HG03064 (cell line): ENCODE data around the gene CHKB.

Experiments used
- ATAC-seq: cut with Tn5 transposase; IDR thresholded peaks from one replicate; pipeline ENCODE4 v1.9.1; 2021; ENCODE audit warnings: low read depth; ENCODE audit not compliant: unreplicated experiment

Gene CHKB

DNA sequence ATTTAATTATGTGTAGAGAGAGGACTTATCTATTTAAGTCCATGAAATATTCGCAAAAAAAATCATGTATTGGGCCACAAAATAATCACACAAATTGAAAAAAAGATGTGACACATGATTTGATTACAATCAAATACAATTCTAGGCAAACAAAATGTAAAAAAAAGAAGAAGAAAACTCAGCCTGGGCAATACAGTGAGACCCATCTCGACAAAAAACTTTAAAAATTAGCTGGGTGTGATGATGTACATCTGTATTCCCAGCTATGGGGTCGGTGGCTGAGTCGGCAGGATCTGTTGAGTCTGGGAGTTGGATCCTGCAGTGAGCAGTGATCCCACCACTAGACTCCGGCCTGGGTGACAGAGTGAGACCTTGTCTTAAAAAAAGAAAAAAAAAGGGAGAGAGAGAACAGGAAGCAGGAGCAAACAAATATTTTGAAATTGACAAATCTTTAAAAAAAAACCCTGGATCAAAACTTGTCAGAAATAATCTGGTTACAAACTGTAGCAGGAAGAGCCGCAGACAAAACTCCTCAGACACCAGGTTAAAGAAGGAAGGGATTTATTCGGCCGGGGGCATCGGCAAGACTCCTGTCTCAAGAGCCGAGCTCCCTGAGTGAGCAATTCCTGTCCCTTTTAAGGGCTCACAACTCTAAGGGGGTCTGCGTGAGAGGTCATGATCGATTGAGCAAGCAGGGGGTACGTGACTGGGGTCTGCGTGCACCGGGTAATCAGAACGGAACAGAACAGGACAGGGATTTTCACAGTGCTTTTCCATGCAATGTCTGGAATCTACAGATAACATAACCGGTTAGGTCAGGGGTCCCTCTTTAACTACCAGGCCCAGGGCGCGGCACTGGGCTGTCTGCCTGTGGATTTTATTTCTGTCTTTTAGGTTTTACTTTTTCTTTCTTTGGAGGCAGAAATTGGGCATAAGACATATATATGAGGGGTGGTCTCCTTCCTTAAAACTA lies 49.5 kb downstream of the CHKB start:
- ATAC-seq: no peak

DNA sequence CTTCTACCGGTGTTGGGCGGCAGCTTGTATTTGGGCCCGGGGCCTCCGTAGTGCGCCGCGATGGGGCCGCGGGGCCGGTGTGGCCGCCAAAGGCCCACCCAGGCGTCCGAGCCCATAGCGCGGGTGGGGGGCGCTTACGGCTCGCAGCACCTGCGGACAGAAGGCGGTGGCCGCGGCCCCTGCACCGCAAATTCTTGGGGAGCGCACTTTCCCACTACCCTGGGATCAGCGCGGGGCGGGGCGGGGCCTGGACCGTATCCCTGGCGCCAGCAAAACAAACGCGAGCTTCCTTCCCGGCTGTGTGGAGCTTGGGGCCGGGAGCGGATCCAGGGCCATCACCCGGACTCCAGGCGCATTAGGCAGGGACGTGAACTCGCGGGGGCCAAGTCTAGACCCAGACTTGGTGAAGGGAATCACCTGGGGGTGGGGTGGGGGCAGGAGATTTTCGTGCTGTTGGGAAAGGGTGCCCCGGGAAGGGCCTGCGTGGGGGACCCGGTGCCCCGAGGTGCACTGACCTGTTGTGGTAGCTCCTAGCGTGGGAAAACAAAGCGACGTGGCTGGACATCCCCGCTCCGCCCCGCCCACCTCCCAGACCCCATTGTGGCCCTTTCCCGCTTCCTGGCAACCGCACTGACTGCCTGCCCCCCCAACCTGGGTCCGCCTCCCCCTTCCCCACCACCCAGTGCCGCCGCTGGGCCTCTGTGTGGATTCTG lies 50.5 kb downstream of the CHKB start:
- no peak for ATAC-seq

DNA sequence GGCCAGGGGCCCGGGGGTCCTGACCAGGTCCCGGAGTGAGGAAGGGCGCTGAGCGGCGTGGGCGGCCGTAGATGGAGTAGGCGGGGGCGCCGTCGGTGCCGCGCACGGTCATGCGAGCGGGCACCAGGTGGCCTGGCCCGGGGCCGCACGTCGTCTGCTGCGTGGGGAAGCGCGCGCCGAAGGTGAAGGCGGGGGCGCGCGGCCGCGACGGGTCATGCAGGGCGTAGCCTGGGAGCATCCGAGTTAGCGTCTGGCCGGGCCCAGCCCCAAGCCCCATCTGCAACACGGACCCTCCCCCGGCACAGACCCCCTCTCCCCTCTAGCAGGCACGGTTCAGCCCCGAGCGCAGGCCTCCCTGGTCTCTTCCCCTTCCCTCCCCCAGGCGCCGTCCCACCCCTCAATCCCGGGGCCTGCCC lies 51.1 kb downstream of the CHKB start:
- no peak for ATAC-seq

GRCh38 chr22:50530877-50531545 lies 51.6 kb downstream of the CHKB start:
- ATAC-seq: no peak

DNA sequence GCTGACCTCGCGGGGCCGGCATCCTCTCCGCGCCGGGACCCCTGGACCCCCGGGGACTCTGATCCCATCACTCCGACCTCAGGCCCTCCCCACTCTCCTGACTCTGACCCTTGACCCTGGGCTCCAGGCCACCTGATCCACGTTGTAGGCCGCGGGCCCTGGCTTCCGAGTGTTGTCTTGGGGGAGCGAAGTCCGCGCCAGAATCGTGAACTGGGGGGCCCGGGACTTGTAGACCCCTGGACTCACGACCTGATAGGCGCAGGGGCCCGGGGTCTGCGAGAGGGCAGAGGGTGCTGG lies 52.1 kb downstream of the CHKB start:
- no peak for ATAC-seq

DNA sequence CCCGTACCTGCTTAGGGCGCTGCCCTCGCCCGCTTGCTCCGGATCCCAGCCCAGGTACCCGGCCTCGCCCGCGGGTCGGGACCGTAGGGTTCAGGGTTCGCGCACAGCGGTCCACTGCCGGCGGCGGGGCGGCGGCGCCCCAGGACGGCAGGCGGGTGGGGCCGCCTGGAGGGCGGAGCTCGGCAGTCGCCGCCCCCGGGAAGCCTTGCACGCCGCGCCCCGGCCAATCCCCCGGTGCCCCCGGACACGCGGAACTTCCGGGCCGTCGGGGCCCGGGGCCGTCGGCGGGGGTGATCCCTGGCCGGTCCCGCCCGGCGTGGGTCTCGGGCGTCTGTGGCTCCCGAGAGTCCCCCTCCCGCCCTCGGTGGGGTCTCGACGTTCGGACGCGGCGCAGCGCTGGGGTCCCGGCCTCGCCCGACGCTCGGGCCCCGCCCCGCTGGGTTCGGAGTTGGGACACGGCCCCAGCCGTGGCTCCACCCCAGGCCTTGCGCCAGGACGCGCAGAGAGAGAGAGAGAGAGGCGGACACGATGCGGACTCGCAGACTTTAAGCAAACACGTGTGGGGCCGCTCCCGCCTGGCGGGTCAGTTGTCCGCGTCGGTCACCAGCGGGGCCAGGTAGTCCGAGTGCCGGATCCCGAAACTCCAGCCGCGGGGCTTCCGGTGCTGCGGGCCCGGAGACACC lies 52.6 kb downstream of the CHKB start, which contains the start of gene TYMP:
Gene TYMP (minus strand): TSS at position 116 of the 683 bp plus-strand sequence. CDS start 303 bp downstream, outside the sequence.
- no peak for ATAC-seq

DNA sequence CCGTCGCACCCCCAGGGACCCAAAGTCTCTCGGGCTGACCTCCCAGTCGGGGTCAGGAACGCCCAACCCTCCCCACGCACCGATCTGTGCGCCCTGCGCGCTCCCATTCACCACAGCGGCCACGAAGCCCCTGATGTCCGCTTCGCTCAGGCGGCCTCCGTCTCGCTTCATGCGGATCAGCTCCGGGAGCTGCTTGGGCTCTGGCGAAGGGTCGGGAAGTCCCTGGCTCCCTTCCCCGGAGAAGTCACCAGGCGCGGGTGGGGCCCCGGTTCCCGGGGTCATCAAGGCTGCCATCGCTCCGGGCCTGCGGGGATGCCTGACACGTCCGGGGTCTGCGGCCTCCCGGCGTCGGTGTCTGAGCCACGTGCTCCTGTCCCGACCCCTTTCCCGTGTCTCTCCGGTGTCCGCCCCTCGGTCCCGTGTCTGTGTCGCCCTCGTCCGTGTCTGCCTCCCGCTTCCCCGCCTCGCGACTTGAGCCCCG lies 53.2 kb downstream of the CHKB start:
- no peak for ATAC-seq
